HTERT RPE-1 (cell line): ENCODE results near the gene NLGN1.

Experiments
- in situ Hi-C: fragments of 300-500 bp; cut with MboI; formaldehyde crosslinking; loops from 4 replicates; pipeline ENCODE4 v1.14.3; 2020; ENCODE audit warnings: low sequenced_read_pairs

Gene NLGN1

DNA sequence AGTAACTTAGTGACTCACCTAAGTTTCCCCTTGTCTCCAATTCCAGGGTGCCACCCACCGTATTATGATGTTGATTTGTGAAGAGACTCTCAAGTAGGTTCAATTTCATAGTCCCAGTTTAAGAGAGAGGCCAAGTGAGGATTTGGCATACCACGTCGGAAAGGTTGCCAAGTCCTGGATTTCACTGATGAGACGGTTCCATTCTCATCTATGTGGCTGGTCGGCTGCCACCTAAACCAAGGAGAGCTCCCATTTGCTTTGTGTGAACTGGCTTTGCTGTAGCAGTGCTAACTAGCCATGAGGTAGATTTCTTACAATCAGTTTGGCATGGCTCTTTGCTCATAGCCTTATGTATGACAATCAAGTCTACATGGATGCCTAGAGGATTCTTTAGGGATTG lies 653.6 kb downstream of the NLGN1 start:
- in situ Hi-C loops = no loop called here

DNA sequence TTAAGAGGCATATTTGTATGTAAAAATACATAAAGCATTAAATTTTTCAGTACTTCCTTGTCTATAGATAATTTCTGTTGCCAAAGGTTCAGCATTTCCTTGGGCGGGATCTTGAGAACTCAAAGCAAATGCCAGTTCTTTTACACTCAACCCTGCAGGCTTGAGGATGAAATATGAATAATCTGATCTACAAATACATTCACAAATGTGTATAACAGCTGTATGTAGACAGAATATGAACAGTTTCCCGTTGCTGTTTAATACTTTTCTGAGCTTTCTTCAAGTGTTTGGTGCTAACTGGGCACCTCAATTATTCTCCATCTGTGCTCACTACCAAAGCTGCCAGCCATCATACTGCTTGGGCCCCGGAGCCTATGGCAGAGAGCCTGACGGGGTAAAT lies 661.3 kb downstream of the NLGN1 start:
- in situ Hi-C loops = no loop called here

DNA sequence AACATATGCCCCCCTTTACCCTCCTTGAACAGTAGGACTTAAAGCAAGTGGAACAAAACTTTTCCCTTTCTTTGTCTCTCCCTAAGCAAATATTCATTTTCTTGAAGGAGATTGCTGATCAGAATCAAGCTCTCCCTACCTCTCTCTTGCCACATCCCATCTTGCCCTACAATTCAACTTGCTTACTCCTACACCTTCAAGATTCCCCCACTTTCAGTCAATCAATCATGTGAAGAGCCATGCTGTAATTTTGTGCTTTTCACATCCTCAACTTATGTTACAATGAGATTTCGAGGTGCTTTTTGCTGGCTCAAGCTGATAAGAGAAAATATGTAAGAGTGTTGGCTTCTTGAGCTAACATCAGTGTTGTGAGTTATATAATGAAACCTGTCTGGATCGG lies 662.9 kb downstream of the NLGN1 start:
- in situ Hi-C loops = no loop called here

GRCh38 chr3:174061162-174061561 lies 663.6 kb downstream of the NLGN1 start:
- in situ Hi-C loops = no loop called here

GRCh38 chr3:174061731-174062130 lies 664.2 kb downstream of the NLGN1 start:
- in situ Hi-C loops = no loop called here

GRCh38 chr3:174062923-174063322 lies 665.4 kb downstream of the NLGN1 start:
- in situ Hi-C loops = no loop called here

DNA sequence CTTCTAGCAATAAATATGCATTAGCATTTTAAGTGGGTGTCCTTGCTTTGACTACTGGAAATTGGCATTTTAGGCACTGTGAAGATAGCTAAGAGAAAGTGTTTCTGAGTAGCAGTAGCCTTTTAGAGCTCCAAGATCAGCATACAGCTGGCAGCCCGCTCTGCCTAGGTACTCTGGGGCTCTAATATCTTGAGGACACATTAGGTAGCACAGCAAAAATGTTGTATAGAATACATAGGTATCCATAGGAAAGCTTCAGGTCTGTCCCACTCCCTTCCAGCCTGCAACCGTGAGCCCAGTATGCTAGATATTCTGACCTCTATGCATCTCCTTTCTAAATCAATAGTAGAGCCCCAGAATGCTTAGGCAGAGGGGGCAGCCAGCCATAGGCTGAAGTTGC lies 670.5 kb downstream of the NLGN1 start:
- in situ Hi-C loops = no loop called here

GRCh38 chr3:174072675-174073074 lies 675.1 kb downstream of the NLGN1 start:
- in situ Hi-C loops = no loop called here

DNA sequence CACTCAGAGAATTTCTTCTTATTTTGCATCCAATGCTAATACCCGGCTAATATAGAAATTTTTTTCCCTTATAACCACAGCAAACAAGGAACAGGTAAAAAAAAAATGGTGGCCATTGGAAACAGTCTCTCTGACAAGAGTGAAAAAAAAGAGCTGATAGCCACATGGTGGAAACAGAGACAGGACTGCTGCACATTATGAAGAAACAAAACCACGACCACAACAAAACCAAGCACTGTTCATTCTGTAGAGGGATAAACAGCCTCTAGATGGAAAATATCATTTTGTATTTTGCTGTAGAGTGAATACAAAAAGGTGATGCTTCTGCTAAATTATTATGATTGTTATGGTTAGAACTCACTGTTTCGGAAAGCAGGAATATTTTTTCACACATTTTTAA lies 686.2 kb downstream of the NLGN1 start:
- in situ Hi-C loops = no loop called here

DNA sequence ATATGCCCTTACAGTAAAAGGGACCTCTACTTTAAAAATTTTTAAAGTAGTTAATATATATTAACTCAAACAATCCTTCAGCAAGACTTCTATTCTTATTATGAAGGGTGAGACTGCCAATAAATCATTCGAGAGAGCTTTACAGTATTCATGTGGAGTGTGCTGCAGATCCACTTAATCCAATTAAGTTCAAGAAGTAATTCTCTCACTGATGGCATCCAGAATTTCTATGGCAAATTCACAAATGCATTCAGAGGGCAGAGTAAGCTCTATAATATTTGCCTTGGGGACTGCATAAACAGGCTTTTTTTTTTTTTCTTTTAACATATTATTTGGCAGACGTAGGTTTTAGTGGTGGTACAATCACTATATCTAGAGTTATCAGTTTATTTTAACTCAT lies 692.0 kb downstream of the NLGN1 start:
- in situ Hi-C loops = no loop called here

DNA sequence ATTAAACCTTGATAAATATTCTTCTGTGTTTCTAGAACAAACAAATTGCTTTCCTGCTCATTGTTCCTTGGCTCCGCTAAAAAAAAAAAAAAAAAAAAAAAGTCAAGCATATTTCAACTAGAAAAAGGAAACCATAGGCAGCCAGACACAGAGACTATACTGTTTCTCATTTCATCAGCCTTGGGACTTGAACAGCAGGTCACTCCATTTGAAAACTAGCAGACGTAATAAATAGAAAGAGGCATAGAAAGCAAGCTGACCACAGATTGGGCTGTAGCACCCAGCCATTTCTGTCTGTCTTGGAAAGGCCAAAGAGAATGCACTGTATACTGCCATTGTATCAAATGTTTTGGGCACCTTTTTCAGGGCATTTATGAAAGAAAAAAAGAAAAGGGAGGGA lies 697.1 kb downstream of the NLGN1 start:
- in situ Hi-C loops = no loop called here

DNA sequence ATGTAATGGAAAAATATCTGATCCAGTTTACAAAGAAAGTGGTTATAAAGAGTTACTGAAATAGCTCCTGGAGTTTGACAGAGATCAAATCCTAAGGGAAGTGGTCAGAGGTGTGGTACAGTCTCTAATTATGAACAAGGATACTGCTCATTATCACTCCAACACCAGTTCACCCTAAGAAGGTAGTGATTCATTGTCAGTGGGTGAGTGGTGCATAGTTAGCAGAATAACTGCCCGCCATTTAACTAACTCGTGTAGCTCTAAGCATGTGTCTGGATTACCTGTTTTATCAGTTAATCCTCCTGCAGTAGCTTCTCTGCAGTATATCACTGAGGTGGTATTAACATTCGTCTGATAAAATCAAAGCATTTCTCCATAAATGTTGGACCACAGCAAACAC lies 700.1 kb downstream of the NLGN1 start:
- in situ Hi-C loops = no loop called here

DNA sequence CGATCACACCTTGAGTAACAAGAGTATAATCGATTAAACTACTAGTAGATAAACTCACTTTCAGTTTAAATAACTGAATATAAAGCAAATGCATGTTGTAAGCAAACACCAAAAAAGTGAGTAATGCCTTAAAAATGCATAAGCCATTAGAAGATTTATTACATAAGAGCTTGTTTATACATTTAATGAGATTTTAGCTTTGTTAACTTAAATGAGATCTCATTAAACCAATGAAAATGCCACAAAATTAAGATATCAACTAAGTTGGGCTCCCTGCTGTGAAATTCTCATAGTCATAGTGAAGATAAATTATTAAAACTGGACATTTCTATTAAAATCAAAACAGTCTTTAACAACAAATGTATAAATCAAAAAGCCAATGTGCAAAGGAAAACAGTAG lies 701.2 kb downstream of the NLGN1 start:
- in situ Hi-C loops = no loop called here

DNA sequence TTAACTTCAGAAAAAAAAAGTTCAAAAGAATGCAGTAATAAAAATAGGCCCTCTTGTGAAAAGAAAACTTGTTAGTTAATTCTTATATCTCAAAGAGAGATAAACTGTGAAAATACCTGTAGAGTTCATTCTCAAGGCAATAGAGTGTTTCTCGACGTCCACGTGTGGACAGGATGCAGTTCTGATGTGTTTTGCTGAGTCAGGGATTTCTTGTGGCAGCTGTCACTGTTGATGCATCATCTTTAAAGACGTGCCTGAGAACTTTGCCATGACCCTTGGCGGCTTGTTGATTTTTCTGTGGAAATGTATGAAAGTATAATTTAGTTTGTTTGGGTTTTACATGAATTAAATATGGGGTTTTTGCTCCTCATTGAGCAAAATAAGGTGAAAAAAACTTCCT lies 702.2 kb downstream of the NLGN1 start:
- in situ Hi-C loops = no loop called here

DNA sequence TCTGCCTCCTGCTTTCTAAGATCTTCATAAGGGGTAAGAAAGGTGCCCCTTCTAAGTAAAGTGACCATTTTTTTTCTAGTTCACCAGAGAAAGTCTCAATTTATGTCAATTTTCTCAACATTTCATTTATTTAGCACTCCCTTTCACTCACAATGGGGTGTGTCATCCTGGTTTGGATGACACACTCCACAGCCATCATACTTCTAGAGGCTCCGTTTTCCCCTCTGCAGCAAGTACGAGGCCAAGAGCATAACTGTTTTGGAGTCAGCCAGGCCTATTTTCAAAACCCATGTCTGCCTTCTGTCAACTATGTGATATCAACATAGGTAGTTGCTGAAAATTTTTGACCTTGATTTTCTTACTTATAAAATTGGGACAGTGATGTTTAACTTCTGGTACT lies 703.2 kb downstream of the NLGN1 start:
- in situ Hi-C loops = no loop called here

GRCh38 chr3:174101244-174101643 lies 703.7 kb downstream of the NLGN1 start:
- in situ Hi-C loops = no loop called here

DNA sequence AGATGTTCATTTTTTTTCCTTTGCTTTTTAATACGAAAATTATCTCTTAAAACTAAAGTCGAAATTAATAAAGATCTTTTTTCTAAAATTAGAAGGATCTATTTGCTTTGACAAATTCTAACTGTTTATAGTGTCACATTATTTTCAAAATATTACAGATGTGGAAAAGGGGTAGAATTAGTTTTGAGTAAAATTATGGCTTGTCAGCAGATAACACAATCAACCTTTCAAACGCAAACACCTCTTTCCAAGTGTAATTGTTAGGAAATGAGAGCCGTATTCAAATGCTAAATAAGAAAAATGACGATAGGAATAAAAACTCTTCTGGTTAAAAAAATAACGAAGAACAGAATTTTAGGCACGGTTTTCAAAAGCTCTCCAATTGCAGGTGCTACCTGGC lies 704.7 kb downstream of the NLGN1 start:
- in situ Hi-C loops = no loop called here

GRCh38 chr3:174102866-174103265 lies 705.3 kb downstream of the NLGN1 start:
- in situ Hi-C loops = no loop called here

GRCh38 chr3:174110761-174111160 lies 713.2 kb downstream of the NLGN1 start:
- in situ Hi-C loops = no loop called here

GRCh38 chr3:174111776-174112175 lies 714.2 kb downstream of the NLGN1 start:
- in situ Hi-C loops = no loop called here

GRCh38 chr3:174116421-174116820 lies 718.9 kb downstream of the NLGN1 start:
- in situ Hi-C loops = no loop called here

DNA sequence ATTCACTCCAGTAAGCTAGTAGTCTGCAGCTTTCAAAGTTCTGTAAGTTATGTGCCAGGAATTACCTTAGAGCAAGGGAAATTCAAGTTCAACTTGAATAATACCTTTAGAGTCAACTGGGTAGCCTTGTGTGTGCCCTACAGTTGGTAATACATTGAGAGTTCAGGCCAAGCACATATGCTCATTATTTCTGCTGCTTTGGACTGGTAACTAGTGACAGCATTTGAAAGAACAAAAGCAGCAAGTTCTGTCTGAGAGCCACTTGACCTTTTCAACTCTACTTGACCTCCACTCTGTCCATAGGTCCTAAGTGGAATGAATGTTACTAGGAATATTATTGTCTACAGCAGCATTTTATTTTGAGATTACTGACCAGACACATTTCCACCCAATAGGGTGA lies 723.5 kb downstream of the NLGN1 start:
- in situ Hi-C loops = no loop called here

GRCh38 chr3:174122411-174122810 lies 724.9 kb downstream of the NLGN1 start:
- in situ Hi-C loops = no loop called here

- in situ Hi-C loops = no loop called here
Observed at GRCh38 chr3:174125267-174125824, 727.8 kb downstream of the NLGN1 start.
